MM.1S (cell line): ENCODE data around the gene RNF187.
"Not testable (repeated sequence)": the region's sequence is repeated elsewhere in the genome, so short reads cannot be mapped to it uniquely, and the experiment has no call there.

Experiments used
- DNase-seq: peaks from one replicate; pipeline ENCODE4 v3.0.0-alpha.2; 2015
- H2AFZ ChIP-seq: fragments of 300-600 bp; sonication (generic); 2 replicates; pipeline ENCODE4 v1.6.0; 2016; ENCODE audit warnings: antibody characterized with exemption, low read length
- H3F3A ChIP-seq: fragments of 300-600 bp; sonication (generic); 2 replicates; pipeline ENCODE4 v1.6.1; 2016; ENCODE audit warnings: mild to moderate bottlenecking, antibody characterized with exemption, low read length, moderate library complexity, mixed read lengths; ENCODE audit not compliant: insufficient read depth
- H3K27ac ChIP-seq: fragments of 300-600 bp; sonication (generic); 2 replicates; pipeline ENCODE4 v1.5.1; 2016; ENCODE audit warnings: mild to moderate bottlenecking, low read length
- H3K27me3 ChIP-seq: fragments of 300-600 bp; sonication (generic); replicated peaks from 2 replicates; pipeline ENCODE4 v1.6.0; 2016; ENCODE audit warnings: low read length; ENCODE audit not compliant: insufficient read depth
- H3K36me3 ChIP-seq: fragments of 300-600 bp; sonication (generic); replicated peaks from 2 replicates; pipeline ENCODE4 v1.6.1; 2016; ENCODE audit warnings: mild to moderate bottlenecking, low read length, mixed read lengths; ENCODE audit not compliant: insufficient read depth
- H3K4me1 ChIP-seq: fragments of 300-600 bp; sonication (generic); 2 replicates; pipeline ENCODE4 v1.6.1; 2016; ENCODE audit warnings: low read length, mixed read lengths
- H3K4me2 ChIP-seq: fragments of 300-600 bp; sonication (generic); 2 replicates; pipeline ENCODE4 v1.6.0; 2016; ENCODE audit warnings: low read depth, low read length
- H3K4me3 ChIP-seq: fragments of 300-600 bp; sonication (generic); 2 replicates; pipeline ENCODE4 v1.5.1; 2016; ENCODE audit warnings: low read length, mixed read lengths
- H3K79me2 ChIP-seq: fragments of 300-600 bp; sonication (generic); 2 replicates; pipeline ENCODE4 v1.6.1; 2016; ENCODE audit warnings: mixed run types, low read length, mixed read lengths
- H3K9ac ChIP-seq: fragments of 300-600 bp; sonication (generic); 2 replicates; pipeline ENCODE4 v1.6.1; 2016; ENCODE audit warnings: low read length, mixed read lengths
- H3K9me2 ChIP-seq: fragments of 300-600 bp; sonication (generic); replicated peaks from 2 replicates; pipeline ENCODE4 v1.6.1; 2016; ENCODE audit warnings: mild to moderate bottlenecking, low read length, mixed read lengths; ENCODE audit not compliant: insufficient read depth
- H3K9me3 ChIP-seq: fragments of 300-600 bp; sonication (generic); replicated peaks from 2 replicates; pipeline ENCODE4 v1.6.1; 2016; ENCODE audit warnings: mild to moderate bottlenecking, low read length, mixed read lengths; ENCODE audit not compliant: insufficient read depth
- H4K20me1 ChIP-seq: fragments of 300-600 bp; sonication (generic); 2 replicates; pipeline ENCODE4 v1.6.1; 2016; ENCODE audit warnings: mild to moderate bottlenecking, low read length, moderate library complexity, mixed read lengths; ENCODE audit not compliant: insufficient read depth
- CTCF ChIP-seq: fragments of 300-600 bp; sonication (generic); IDR thresholded peaks from 2 replicates; pipeline ENCODE4 v1.5.1; 2016; ENCODE audit warnings: antibody characterized with exemption, low read length, mixed read lengths
- EZH2 ChIP-seq: fragments of 300-600 bp; sonication (generic); optimal IDR thresholded peaks from 2 replicates; pipeline ENCODE3; 2017; ENCODE audit warnings: low read depth, mild to moderate bottlenecking, antibody characterized with exemption, low read length, mixed read lengths
- EZH2phosphoT487 ChIP-seq: fragments of 300-600 bp; sonication (generic); IDR thresholded peaks from 2 replicates; pipeline ENCODE4 v1.6.1; 2018; ENCODE audit warnings: antibody characterized with exemption, low read length

RNF187 gene

GRCh38 chr1:228502522-228502921 is 15.3 kb downstream of the RNF187 start:
- H3K4me2 ChIP-seq: no peak overlapping the region
- H3F3A ChIP-seq: peaks cover 8% of the 10 kb centered on the region; the same call in 1 of the 2 replicates
- no peaks in the 10 kb centered on the region for H3K36me3 ChIP-seq
- H3K9me3 ChIP-seq: no peaks in the 10 kb centered on the region
- H2AFZ ChIP-seq: no peak overlapping the region
- H3K4me1 ChIP-seq: peaks cover 15% of the 10 kb centered on the region
- H3K9ac ChIP-seq: no peak overlapping the region
- no peaks in the 10 kb centered on the region for H3K9me2 ChIP-seq
- H3K27me3 ChIP-seq: no peaks in the 10 kb centered on the region
- no peaks in the 10 kb centered on the region for H4K20me1 ChIP-seq
- DNase-seq: no peak
- H3K4me3 ChIP-seq: no peak overlapping the region
- TF ChIP-seq EZH2phosphoT487 (no peak), EZH2 (no peak), CTCF (no peak)
- no peaks in the 10 kb centered on the region for H3K79me2 ChIP-seq
- no peak overlapping the region for H3K27ac ChIP-seq

GRCh38 chr1:228505944-228506343 is 18.8 kb downstream of the RNF187 start:
- not testable (repeated sequence) for H3K79me2 ChIP-seq, H3K9me3 ChIP-seq, H2AFZ ChIP-seq, H3K4me3 ChIP-seq, H3K9ac ChIP-seq, H3K36me3 ChIP-seq, H4K20me1 ChIP-seq, H3K27ac ChIP-seq, H3F3A ChIP-seq, H3K27me3 ChIP-seq, DNase-seq, H3K4me1 ChIP-seq, H3K9me2 ChIP-seq, H3K4me2 ChIP-seq

- H3K4me3 ChIP-seq: no peak overlapping the region
- TF ChIP-seq CTCF (no peak), EZH2 (no peak), EZH2phosphoT487 (no peak)
- no peaks in the 10 kb centered on the region for H3K9me2 ChIP-seq
- H3K27ac ChIP-seq: no peak overlapping the region
- no peaks in the 10 kb centered on the region for H3K9me3 ChIP-seq
- DNase-seq: no peak
- H4K20me1 ChIP-seq: no peaks in the 10 kb centered on the region
- no peaks in the 10 kb centered on the region for H3K36me3 ChIP-seq
- no peaks in the 10 kb centered on the region for H3K79me2 ChIP-seq
- H2AFZ ChIP-seq: no peak overlapping the region
- H3K27me3 ChIP-seq: no peaks in the 10 kb centered on the region
- H3K4me1 ChIP-seq: 0 out of 2 replicates have a peak, but pooled peaks cover 6% of the 10 kb centered on the region
- H3K9ac ChIP-seq: no peak overlapping the region
- H3K4me2 ChIP-seq: no peak overlapping the region
- no peaks in the 10 kb centered on the region for H3F3A ChIP-seq
Observed at GRCh38 chr1:228507961-228508652, 20.9 kb downstream of the RNF187 start.

- Histone ChIP-seq H3K27ac (no peak overlapping the region), H4K20me1 (no peaks in the 10 kb centered on the region), H3K79me2 (no peaks in the 10 kb centered on the region), H3F3A (no peaks in the 10 kb centered on the region), H2AFZ (no peak overlapping the region), H3K4me3 (no peak overlapping the region), H3K9ac (no peak overlapping the region), H3K4me1 (0 out of 2 replicates have a peak, but pooled peaks cover 8% of the 10 kb centered on the region), H3K9me2 (no peaks in the 10 kb centered on the region), H3K36me3 (no peaks in the 10 kb centered on the region), H3K9me3 (no peaks in the 10 kb centered on the region), H3K4me2 (no peak overlapping the region), H3K27me3 (no peaks in the 10 kb centered on the region)
- DNase-seq: no peak
- TF ChIP-seq EZH2 (no peak), CTCF (no peak), EZH2phosphoT487 (no peak)
Observed at GRCh38 chr1:228508840-228509415, 21.7 kb downstream of the RNF187 start.
